HEK293 (cell line): ENCODE results near the gene TAPBP.

Experiments
- ATF2 ChIP-seq: fragments of 450-650 bp; formaldehyde crosslinking; IDR thresholded peaks from 2 replicates; pipeline ENCODE4 v1.5.1; 2016; ENCODE audit warnings: missing biosample characterization, missing genetic modification characterization, low read depth
- CTCF ChIP-seq: fragments of 450-650 bp; formaldehyde crosslinking; IDR thresholded peaks from 2 replicates; pipeline ENCODE4 v1.5.1; 2016; ENCODE audit warnings: missing biosample characterization, missing genetic modification characterization
- ZBTB20 ChIP-seq: fragments of 450-650 bp; formaldehyde crosslinking; IDR thresholded peaks from 2 replicates; pipeline ENCODE4 v1.5.1; 2016; ENCODE audit warnings: missing biosample characterization, missing genetic modification characterization
- ZNF133 ChIP-seq: fragments of 450-650 bp; formaldehyde crosslinking; IDR thresholded peaks from 2 replicates; pipeline ENCODE4 v1.5.1; 2016; ENCODE audit warnings: missing biosample characterization, missing genetic modification characterization
- ZNF239 ChIP-seq: fragments of 450-650 bp; formaldehyde crosslinking; IDR thresholded peaks from 2 replicates; pipeline ENCODE4 v1.5.1; 2016; ENCODE audit warnings: missing biosample characterization, missing genetic modification characterization
- ZNF311 ChIP-seq: fragments of 450-650 bp; formaldehyde crosslinking; IDR thresholded peaks from 2 replicates; pipeline ENCODE4 v1.5.1; 2017; ENCODE audit warnings: missing biosample characterization, missing genetic modification characterization, borderline replicate concordance

- TF ChIP-seq CTCF (no peak), ZNF311 (tag by site-specific recombination) (no peak), ZBTB20 (no peak), ZNF239 (tag by site-specific recombination) (no peak), ATF2 (no peak), ZNF133 (no peak)
Measured at GRCh38 chr6:33280539-33280938, 33.3 kb downstream of the TAPBP start.
